Measurements from ENCODE around the gene IFT172. TPM values are rescaled to one million over a fixed set of nuclear protein-coding genes. Genes with fewer than 3 reads are reported as not detected.
"Not testable (repeated sequence)": the region's sequence is repeated elsewhere in the genome, so short reads cannot be mapped to it uniquely, and the experiment has no call there.

Gene IFT172, protein sequence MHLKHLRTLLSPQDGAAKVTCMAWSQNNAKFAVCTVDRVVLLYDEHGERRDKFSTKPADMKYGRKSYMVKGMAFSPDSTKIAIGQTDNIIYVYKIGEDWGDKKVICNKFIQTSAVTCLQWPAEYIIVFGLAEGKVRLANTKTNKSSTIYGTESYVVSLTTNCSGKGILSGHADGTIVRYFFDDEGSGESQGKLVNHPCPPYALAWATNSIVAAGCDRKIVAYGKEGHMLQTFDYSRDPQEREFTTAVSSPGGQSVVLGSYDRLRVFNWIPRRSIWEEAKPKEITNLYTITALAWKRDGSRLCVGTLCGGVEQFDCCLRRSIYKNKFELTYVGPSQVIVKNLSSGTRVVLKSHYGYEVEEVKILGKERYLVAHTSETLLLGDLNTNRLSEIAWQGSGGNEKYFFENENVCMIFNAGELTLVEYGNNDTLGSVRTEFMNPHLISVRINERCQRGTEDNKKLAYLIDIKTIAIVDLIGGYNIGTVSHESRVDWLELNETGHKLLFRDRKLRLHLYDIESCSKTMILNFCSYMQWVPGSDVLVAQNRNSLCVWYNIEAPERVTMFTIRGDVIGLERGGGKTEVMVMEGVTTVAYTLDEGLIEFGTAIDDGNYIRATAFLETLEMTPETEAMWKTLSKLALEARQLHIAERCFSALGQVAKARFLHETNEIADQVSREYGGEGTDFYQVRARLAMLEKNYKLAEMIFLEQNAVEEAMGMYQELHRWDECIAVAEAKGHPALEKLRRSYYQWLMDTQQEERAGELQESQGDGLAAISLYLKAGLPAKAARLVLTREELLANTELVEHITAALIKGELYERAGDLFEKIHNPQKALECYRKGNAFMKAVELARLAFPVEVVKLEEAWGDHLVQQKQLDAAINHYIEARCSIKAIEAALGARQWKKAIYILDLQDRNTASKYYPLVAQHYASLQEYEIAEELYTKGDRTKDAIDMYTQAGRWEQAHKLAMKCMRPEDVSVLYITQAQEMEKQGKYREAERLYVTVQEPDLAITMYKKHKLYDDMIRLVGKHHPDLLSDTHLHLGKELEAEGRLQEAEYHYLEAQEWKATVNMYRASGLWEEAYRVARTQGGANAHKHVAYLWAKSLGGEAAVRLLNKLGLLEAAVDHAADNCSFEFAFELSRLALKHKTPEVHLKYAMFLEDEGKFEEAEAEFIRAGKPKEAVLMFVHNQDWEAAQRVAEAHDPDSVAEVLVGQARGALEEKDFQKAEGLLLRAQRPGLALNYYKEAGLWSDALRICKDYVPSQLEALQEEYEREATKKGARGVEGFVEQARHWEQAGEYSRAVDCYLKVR (N-terminal part only)
- total RNA-seq: 19.3 TPM
- long read RNA-seq, full-length matches to known transcripts: 5 of 9 reads
- long read RNA-seq, partial matches to known transcripts: 0 of 9 reads
- long read RNA-seq, other reads (novel, unspliced or antisense): 4 of 9 reads

DNA sequence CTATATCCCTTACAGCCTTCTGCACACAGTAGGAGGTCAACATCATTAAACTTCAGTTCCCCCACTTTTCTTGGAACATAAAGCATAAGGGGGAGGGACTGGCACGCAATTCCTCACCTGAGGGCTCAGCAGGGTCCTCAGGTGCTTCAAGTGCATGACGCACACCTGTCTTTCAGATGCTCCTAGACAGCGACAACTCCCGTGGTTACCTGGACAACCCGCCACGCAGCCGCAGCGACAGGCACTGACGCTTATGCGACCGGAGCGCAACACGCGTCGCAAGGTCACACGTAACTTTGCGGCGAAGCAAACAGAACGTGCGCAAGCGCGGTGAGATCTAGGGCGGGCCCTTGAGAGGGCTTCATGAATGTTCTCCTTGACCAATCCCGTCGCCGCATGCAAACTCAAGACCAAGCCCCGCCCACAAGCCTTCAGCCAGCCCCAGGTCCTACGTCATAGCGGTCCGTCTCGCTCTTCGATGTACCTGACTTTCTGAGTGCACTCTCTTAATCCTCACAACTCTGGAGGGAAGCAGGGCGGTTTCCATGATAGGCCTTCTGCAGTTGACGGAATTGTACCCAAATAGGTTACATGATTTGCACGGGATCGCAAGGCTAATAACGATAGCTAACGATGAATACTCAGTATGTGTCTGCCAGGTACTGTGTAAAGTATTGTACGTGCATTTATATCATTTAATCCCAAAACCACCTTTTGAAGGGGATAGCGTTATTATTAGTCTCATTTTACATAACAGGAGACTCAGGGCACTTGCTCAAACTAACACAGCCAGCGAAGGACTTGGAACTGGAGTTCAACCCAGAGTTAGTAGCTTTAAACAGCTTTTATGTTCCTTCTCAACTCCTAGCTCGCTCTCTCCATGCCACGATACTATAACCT, at the start of gene IFT172:
Gene IFT172 (minus strand): TSS at position 246 of the 900 bp plus-strand sequence. CDS start 90 bp downstream, at position 156.
- peak; percentile 99 for ATAC-seq

GRCh38 chr2:27538839-27539450, 49.4 kb upstream of the IFT172 start:
- ATAC-seq; intact Hi-C loops (cut with DNase I); DNase-seq (ENCODE audit: missing footprints): not testable (repeated sequence)

More for the DNA sequence above, at the start of gene IFT172:
- intact Hi-C loops (cut with DNase I): loop anchor here (5.0 kb wide), 3 partner anchors 62 to 93 kb away; partner anchors contain the start of genes NRBP1, PPM1G and ZNF512
- peak; percentile 99 for DNase-seq (ENCODE audit: missing footprints)

GRCh38 chr2:27537287-27537686, 47.7 kb upstream of the IFT172 start:
- ATAC-seq (no peak), DNase-seq (ENCODE audit: missing footprints) (no peak)
- intact Hi-C loops (cut with DNase I): no loop called here

- no peak for DNase-seq (ENCODE audit: missing footprints)
- no peak for ATAC-seq
- intact Hi-C loops (cut with DNase I): no loop called here
Measured at GRCh38 chr2:27531983-27532382, 42.4 kb upstream of the IFT172 start.

GRCh38 chr2:27527182-27527581, 37.6 kb upstream of the IFT172 start:
- intact Hi-C loops (cut with DNase I): no loop called here
- no peak for DNase-seq (ENCODE audit: missing footprints)
- no peak for ATAC-seq

DNA sequence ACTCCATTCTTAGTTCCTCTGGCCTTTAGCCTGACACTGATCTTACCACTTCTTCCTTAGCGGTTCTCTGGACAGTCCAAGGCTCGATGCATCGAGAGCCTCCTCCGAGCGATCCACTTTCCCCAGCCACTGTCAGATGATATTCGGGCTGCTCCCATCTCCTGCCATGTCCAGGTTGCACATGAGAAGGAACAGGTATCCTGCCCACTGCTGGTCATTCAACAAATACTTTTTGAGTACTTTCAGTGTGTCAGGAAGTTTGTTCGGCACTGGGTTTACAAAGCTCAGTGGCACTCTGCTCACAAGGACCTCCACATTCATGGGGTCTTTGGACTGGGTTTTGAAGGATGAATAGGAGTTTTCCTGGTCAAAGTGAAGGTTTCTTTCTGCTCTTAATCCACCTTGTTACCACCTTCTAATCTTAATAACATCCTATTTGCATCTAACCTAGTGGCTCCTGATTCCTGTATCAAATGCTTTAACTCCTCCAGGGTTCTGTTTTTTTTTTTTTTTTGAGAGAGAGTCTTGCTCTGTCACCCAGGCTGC, 32.9 kb upstream of the IFT172 start:
- intact Hi-C loops (cut with DNase I): no loop called here
- no peak for ATAC-seq
- DNase-seq (ENCODE audit: missing footprints): no peak

- ATAC-seq (no peak), DNase-seq (ENCODE audit: missing footprints) (no peak)
- intact Hi-C loops (cut with DNase I): no loop called here
Measured at GRCh38 chr2:27520316-27520715, 30.8 kb upstream of the IFT172 start.

DNA sequence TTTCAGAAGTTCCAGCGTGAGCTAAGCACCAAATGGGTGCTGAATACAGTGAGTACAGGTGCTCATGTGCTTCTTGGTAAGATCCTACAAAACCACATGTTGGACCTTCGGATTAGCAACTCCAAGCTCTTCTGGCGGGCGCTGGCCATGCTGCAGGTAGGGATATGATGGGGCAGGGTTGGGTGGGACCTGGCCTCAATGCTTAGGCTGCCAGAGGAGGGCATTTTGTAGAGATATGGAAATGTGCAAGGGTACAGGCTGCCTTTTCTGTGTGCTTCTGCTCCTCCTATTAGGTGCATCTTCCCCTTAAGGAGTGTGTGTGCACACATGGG, 29.2 kb upstream of the IFT172 start:
- DNase-seq (ENCODE audit: missing footprints) (no peak), ATAC-seq (no peak)
- intact Hi-C loops (cut with DNase I): no loop called here

GRCh38 chr2:27518113-27518781, 28.7 kb upstream of the IFT172 start:
- DNase-seq (ENCODE audit: missing footprints) (no peak), ATAC-seq (no peak)
- intact Hi-C loops (cut with DNase I): no loop called here

DNA sequence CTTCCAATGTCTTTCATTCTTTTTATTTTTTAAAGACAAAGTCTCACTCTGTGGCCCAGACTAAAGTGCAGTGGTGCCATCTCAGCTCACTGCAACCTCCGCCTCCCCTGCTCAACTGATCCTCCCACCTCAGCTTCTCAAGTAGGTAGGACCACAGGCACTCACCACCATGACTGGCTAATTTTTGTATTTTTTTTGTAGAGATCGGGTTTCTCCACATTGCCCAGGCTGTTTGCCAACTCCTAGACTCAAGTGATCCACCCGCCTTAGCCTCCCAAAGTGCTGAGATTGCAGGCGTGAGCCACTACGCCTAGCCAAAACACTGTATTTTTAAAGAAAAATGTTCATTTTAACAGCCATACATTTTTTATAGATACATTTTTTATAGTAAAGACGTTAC, 19.8 kb upstream of the IFT172 start:
- no peak for ATAC-seq
- intact Hi-C loops (cut with DNase I): no loop called here

GRCh38 chr2:27507293-27507692, 17.8 kb upstream of the IFT172 start:
- intact Hi-C loops (cut with DNase I): no loop called here
- ATAC-seq (no peak), DNase-seq (ENCODE audit: missing footprints) (no peak)

More for the DNA sequence above, 19.8 kb upstream of the IFT172 start:
- no peak for DNase-seq (ENCODE audit: missing footprints)

DNA sequence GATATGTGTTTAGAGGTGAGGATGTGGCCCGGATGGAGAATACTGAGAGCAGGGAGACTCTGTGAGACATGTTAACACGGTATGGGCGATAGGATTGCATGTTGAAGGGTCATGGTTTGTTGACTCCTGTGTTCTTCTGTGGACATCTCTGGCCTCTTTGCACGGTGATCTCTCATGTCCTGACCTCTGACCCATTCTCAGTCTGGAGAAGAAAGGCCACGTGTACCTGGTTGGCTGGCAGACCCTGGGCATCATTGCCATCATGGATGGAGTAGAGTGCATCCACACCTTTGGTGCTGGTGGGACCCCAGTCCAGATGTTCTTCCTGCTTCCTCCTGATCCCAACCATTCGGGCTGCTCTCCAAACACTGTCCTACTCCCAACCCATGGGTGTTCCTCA, 17.0 kb upstream of the IFT172 start:
- no peak for ATAC-seq
- no peak for DNase-seq (ENCODE audit: missing footprints)
- intact Hi-C loops (cut with DNase I): no loop called here

GRCh38 chr2:27502142-27502541, 12.6 kb upstream of the IFT172 start:
- no peak for ATAC-seq
- no peak for DNase-seq (ENCODE audit: missing footprints)
- intact Hi-C loops (cut with DNase I): no loop called here

- intact Hi-C loops (cut with DNase I): no loop called here
- DNase-seq (ENCODE audit: missing footprints): no peak
- no peak for ATAC-seq
Measured at GRCh38 chr2:27501042-27501441, 11.5 kb upstream of the IFT172 start.

- ATAC-seq (no peak), DNase-seq (ENCODE audit: missing footprints) (no peak)
- intact Hi-C loops (cut with DNase I): no loop called here
Measured at GRCh38 chr2:27498975-27499374, 9.4 kb upstream of the IFT172 start.

DNA sequence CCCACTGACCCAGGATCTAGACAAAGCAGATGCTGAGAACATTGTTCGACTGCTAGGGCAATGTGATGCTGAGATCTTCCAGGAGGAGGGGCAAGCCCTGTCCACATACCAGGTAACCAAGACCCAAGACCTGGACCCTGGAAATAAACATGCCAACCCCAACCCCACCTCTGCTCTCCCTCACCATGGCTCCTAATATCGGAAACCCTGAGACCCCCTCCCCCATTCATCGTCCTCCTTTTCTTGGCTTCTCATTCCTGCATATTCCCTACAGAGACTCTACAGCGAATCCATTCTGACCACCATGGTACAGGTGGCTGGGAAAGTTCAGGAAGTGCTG, 7.7 kb upstream of the IFT172 start:
- DNase-seq (ENCODE audit: missing footprints) (no peak), ATAC-seq (no peak)
- intact Hi-C loops (cut with DNase I): no loop called here
